Measurements from ENCODE around the gene HES7.

GRCh38 chr17:8147805-8148404 lies 24.0 kb upstream of the HES7 start:
- TF ChIP-seq CTCF (IDR thresholded peaks at IDR 0.05; ENCODE audit: low read depth, low read length, missing input control) = no peak
- no peak for TF ChIP-seq REST (IDR thresholded peaks at IDR 0.05)
- no peak for TF ChIP-seq EGR1 (IDR thresholded peaks at IDR 0.05; ENCODE audit: low read depth in 2 of 2)
- TF ChIP-seq FOXA1 (IDR thresholded peaks at IDR 0.05) = no peak
- TF ChIP-seq, protein P1, sequence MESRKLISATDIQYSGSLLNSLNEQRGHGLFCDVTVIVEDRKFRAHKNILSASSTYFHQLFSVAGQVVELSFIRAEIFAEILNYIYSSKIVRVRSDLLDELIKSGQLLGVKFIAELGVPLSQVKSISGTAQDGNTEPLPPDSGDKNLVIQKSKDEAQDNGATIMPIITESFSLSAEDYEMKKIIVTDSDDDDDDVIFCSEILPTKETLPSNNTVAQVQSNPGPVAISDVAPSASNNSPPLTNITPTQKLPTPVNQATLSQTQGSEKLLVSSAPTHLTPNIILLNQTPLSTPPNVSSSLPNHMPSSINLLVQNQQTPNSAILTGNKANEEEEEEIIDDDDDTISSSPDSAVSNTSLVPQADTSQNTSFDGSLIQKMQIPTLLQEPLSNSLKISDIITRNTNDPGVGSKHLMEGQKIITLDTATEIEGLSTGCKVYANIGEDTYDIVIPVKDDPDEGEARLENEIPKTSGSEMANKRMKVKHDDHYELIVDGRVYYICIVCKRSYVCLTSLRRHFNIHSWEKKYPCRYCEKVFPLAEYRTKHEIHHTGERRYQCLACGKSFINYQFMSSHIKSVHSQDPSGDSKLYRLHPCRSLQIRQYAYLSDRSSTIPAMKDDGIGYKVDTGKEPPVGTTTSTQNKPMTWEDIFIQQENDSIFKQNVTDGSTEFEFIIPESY (IDR thresholded peaks at IDR 0.05) = no peak
- TF ChIP-seq TAF1 (conservative IDR thresholded peaks at IDR 0.05) = no peak
- TF ChIP-seq YY1 (IDR thresholded peaks at IDR 0.05) = no peak
- TF ChIP-seq JUND (IDR thresholded peaks at IDR 0.05) = no peak
- TF ChIP-seq NR2F2 (IDR thresholded peaks at IDR 0.05) = no peak
- TF ChIP-seq, protein P2, sequence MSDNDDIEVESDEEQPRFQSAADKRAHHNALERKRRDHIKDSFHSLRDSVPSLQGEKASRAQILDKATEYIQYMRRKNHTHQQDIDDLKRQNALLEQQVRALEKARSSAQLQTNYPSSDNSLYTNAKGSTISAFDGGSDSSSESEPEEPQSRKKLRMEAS (IDR thresholded peaks at IDR 0.05) = no peak
